COR-L47 (cell line): ENCODE data around the gene ADARB2.

Experiments
- DNase-seq: peaks from one replicate; lab custom pipeline; 2025; lab: John Stamatoyannopoulos, UW

ADARB2 gene

DNA sequence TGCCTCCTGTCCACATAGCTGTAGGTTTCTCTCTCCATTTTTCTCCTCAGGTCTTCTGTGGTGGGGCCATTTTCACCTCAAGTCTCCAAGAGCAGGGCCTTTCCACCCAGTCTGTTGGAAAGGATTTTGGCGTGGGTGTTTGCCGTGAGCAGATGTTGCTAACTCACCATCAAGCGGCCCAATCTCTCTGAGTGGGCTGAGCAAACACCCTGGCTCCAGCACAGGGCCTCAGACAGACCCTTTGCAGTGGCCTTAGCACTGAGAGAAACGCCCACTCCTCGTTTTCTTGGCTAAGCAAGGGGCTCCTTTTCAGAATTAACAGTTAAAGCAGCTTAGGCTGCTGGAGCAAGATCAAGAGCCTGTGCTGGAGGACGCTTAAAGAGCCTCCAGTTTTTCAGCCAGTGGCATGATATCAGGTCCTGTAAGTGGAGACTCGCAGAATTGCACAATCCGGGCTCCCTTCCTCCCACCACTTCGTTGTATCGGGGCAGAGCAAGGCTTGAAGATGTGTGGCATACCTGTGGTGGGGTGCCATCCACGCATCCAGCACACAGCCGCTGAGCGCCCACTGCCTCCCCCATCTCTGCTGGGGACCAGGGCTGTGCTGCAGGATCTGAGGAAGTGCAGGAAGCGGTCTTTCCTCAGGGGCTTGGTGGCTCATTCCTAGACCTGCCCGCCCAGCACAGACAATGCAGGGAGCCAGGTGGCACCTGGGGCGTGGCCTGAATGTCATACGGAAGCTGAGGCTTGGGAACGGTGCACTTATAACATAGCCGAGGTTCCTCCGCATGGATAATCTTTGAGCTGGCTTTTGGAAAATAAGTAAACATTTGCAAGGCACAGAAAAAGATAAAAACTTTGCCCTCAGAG, 142.7 kb downstream of the ADARB2 start:
- DNase-seq, result no peak

GRCh38 chr10:1591742-1592141, 145.6 kb downstream of the ADARB2 start:
- no peak for DNase-seq

DNA sequence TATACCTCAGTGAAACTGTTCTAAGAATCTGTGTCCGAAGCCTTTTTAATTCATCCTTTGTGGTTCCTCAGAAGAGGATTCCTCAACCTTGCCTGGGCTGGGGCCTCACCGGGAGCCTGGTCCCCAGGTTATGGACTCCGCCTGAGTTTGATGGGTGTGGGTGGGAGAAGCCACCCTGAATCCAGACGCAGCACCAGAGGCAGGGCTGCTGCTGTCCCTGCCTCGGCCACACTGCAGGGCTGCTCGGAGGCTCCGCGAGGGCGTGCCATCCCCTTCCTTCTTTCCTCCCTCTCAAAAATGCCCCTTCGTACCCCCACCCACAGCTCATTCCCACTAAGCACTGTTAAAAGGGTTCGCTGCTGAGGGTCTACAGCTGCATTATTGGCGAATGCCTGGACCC, 146.3 kb downstream of the ADARB2 start:
- DNase-seq, result no peak

- no peak for DNase-seq
These were observed 148.1 kb downstream of the ADARB2 start for GRCh38 chr10:1589257-1589656.

GRCh38 chr10:1582739-1583138, 154.6 kb downstream of the ADARB2 start:
- no peak for DNase-seq

GRCh38 chr10:1581189-1581588, 156.1 kb downstream of the ADARB2 start:
- no peak for DNase-seq

- no peak for DNase-seq
These were observed 157.7 kb downstream of the ADARB2 start for GRCh38 chr10:1579671-1580070.

DNA sequence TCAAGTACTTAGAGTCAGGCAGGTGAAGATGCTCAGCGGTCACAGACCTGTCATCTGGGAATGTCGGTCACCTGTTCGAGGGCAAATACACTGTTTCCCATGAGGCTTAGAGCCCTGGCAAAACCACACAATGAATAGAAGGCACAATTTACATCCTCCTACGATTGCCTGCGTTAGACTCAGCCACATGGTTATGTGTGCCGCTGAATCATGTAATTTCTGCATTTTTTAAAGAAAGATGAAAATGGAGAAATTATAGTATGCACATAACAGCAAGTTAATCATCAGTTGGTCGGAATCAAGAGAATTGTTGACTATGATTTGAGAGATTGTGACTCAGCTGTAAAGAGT, 158.2 kb downstream of the ADARB2 start:
- DNase-seq, result no peak

DNA sequence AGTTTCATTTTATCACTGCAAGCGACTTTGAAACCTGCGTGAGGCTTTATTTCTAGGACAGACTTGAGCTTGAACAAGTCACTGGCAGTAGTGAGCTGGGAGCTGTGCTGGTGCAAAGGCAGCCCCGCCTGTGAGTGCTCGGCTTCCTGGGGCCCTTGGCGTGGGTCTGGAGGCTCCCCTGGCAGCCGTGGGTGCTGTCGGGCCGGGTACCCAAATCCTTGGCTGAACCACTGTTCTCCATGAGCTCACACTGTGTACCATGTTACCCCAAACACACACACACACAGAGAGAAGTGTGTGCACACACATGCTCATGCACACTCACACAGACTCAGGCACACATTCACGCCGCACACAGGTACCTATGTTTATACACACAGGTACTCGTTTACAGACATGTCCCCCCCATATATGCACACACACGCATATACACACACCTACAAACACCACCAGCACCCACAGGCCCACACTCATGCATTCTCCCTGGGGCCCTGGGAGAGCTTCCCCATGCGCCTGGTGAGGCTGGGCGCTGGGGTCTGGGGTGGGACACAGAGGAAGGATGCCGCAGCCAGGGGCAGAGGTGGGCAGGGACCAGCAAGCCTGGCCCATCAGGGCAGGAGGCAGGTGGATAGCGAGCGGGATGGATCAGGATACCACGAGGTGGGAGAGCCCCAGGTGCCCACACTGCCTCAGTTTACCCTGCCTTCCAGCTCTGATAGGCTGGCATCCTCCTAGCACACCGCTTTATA, 158.8 kb downstream of the ADARB2 start:
- no peak for DNase-seq

DNA sequence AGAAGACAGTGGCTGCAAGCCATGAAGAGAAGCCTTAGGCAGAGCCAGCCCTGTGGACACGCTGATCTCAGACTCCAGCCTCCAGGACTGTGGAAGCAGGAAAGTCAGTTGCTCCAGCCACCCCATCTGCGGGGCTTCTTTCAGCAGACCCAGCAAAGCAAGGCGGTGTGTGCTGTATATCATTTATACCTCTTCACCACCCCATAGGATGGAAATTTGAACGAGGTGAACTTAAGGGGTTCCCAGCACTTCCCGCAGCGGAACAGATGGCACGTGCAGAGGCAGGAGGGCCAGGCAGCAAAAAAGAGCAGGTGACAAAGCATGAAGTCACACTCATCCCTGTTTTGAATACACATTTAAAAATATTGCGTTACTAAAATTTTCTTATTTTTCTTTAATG, 159.4 kb downstream of the ADARB2 start:
- no peak for DNase-seq

DNA sequence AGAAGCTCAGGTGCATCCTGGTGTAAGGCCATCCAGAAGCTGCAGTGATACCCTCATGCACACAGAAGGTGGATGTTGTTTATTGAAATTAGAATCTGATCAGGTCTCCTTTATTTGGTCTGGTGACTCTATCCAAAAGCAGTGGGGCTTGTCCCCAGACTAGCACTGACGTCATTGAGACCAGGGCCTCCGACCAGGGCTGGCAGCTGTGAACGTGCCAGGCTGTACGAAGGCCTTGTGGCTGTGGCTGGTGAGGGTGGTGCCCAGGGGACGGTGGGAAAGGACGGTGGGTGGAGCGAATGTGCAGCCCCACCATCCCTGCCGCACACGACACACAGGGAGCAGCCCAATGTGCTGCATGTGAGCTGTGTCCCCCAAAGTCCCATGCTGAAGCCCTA, 160.0 kb downstream of the ADARB2 start:
- DNase-seq, result no peak

GRCh38 chr10:1576467-1577372, 160.6 kb downstream of the ADARB2 start:
- no peak for DNase-seq

DNA sequence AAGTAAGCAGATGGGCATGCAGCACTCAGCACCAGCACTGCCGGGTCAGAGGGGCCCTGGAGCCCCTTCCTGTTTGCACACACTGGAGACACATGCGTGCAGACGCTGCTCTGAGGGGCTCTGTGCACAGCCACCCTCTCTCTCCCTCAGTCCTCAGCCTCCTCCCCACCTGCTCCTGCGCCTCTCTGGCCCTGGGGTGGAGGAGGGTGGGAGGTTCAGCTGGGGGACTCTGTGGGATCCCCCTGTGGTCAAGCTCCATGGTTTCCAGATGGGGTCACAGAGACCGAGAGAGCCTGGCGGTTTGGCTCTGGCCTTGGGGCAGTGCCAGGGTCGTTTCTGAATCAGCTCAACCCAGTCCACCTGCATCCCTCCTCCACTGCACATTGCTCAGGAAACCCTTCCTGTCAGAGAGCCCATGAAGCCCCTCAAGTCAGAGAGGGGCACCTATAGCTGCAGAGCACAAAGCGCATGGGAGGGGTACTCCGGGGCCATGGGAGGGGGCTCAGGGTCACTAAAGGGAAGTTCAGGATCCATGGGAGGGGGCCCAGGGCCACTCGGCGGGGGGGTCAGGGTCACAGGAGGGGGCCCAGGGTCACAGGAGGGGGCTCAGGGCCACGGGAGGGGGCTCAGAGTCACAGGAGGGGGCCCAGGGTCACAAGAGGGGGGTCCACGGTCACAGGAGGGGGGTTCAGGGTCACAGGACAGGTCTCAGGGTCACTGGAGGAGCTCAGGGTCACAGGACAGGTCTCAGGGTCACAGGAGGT, 161.7 kb downstream of the ADARB2 start:
- no peak for DNase-seq

GRCh38 chr10:1574719-1575118, 162.6 kb downstream of the ADARB2 start:
- no peak for DNase-seq

- DNase-seq, result no peak
These were observed 163.3 kb downstream of the ADARB2 start for GRCh38 chr10:1573981-1574380.

DNA sequence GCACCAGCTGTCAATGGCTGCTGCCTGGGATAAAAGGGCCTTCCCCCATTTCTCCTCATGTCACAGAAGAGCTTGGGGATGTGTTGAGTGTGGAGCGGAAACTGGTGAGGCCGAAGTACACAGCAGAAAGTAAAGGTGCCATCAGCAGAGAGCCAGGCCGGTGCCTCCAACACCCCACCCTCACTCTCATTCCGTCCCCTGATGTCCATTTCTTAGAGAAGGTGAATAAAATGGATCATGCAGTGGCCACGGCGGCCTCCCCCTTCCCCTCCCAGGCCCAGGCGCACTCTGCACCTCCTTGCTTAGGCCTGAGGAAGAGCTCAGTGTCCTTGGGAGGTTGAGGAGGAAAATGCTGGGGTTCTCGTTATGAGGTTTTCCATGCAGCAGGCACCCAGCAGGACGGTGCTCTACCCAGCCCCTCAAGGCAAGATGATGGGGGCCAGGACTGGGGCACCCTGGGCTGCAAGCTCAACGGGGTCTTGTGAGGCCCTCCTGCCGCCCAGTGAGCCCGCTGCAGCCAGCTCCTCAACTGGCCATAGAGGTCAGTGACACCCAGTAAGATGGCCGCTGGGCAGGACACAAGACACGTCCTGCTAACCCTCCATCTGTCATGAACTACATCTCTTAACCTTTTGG, 163.9 kb downstream of the ADARB2 start:
- no peak for DNase-seq

- DNase-seq, result peak; percentile 37
These were observed 164.6 kb downstream of the ADARB2 start for GRCh38 chr10:1572519-1573333.

- DNase-seq, result no peak
These were observed 165.6 kb downstream of the ADARB2 start for GRCh38 chr10:1571587-1572237.

DNA sequence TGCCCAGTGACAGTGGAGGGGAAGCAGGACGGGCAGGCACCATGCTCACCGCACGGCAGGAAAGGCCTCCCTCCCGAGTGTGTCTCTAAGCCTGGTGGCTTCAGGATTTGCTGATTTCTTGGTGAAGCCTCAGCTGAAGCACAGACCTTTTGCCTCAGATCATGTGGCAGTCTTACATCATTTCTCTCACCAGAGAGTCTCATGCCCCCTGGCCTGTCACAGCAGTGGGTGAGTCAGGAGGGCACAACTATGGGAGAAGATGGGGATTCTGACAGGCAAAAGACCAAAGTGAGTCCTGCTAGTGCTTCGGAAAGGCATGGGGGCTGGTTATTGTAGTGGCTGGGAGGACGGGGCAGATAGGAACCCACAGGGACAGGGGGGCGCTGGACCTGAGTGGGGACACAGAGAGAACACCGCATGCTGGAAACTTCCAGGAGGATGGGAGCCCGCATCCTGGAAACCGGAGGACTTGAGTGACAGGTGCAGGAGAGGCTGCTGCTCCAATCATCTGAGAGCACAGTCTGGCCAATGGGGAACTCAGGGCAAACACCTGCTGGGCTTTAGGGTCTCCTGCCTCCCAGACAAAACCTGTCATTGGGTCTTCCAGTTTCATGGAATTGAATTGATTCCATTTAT, 166.8 kb downstream of the ADARB2 start:
- no peak for DNase-seq
